Kidney tubule cell (primary cell): Measurements from ENCODE around the gene PRXL2C.
"Not testable (repeated sequence)": the region's sequence is repeated elsewhere in the genome, so short reads cannot be mapped to it uniquely, and the experiment has no call there.

Experiments
- DNase-seq: peaks from one replicate; pipeline ENCODE4 v3.0.0-alpha.2; 2018; ENCODE audit warnings: low spot score

Gene PRXL2C

DNA sequence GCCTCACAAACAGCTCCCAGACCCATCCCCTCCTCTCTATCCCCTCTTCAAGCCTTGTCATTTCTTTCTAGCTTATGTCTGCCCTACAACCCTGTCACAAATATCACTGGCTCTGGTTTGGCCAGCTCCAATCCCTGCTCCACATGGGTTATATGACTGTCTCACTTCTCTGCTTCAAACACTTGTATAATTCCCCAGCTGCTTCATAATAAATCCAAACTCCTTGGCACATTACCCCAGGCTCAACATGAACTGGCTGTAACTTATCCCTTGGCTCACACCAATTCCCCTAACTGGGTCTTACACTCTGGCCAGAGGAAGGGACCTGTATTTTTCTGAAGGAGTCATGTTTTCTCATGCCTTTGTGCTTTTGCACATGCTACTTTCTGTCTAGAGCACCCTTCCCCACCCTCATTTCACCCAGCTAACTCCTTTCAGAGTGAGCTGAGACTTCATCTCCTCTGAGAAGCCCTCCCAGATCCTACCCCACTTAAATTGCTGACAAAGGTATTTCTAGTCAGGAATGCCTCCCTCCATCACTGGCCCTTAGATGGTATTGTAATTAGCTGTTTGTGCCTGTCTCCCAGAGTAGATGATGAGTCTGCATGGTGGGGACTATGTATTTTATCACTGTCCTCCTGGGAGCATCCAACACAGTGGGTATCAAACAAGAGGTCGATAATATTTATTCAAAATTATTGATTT is 5.3 kb downstream of the PRXL2C start:
- no peak for DNase-seq

DNA sequence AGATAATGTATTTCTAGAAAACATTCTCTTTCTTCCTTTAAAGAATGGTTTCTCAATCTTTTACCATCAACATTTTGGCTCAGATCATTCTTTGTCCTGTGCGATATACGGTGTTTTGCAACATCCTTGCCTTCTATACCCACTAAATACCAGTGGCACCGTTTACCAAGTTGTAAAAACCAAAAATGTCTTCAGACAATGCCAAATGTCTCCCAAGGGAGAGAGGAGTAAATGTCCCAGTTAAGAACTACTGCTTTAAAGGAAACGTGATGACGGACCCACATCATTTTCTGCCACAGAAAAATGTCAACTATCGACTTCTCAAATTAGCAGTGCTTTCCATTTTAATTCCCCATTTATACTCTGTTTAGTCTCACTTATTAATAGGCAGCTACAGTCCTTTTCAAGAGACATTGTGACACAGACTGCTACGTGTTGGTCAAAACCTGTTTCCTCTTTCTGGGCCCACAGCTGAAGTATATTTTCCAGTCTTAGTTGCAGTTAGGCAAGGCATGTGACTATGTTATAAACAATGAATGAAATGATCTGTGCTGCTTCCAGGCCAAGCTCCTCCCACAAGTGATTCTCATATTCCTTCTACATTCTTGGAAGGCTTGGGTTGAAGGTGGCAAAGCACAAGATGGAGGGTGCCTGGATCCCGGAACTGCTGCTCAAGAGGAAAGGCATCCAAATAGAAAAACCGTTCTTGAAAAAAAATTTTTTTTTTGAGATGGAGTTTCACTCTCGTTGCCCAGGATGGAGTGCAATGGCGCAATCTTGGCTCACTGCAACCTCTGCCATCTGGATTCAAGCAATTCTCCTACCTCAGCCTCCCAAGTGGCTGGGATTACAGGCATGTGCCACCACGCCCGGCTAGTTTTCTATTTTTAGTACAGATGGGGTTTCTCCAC is 8.8 kb downstream of the PRXL2C start:
- DNase-seq = no peak

DNA sequence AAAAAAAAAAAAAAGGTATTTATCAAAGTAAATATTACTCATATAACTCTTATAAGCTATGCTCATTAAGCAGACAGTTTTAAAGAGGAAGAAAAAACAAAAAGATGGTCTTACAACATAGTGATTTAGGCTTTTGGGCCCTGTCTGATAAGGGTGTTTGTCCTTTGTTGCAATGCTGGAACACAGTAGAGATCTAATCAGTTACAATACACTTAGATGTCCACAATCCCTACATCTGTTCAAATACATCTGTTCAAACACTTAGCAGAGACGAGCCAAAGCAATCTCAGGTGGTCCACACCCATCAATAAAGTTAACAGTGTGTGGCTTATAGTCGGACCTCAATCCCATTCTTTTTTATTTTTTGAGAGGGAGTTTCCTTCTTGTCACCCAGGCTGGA is 11.0 kb downstream of the PRXL2C start:
- no peak for DNase-seq

DNA sequence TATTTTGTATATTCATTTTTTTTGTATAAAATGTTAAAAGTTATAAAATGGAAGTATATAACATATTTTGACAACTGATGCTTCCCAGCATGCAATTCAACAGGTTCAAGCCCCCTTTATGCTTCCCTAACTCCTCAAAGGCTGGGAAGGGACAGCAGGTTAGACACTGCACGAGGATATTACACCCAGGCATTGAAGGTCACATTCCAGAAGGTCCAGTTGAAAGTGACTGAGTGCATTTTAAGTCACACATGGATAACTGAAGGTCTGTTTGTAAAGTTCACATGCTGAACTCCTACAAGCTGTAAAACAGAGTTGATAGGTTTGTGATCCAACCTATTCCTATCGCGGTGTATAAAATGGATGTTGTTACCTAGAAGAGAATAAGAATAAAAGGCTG is 13.6 kb downstream of the PRXL2C start:
- no peak for DNase-seq

DNA sequence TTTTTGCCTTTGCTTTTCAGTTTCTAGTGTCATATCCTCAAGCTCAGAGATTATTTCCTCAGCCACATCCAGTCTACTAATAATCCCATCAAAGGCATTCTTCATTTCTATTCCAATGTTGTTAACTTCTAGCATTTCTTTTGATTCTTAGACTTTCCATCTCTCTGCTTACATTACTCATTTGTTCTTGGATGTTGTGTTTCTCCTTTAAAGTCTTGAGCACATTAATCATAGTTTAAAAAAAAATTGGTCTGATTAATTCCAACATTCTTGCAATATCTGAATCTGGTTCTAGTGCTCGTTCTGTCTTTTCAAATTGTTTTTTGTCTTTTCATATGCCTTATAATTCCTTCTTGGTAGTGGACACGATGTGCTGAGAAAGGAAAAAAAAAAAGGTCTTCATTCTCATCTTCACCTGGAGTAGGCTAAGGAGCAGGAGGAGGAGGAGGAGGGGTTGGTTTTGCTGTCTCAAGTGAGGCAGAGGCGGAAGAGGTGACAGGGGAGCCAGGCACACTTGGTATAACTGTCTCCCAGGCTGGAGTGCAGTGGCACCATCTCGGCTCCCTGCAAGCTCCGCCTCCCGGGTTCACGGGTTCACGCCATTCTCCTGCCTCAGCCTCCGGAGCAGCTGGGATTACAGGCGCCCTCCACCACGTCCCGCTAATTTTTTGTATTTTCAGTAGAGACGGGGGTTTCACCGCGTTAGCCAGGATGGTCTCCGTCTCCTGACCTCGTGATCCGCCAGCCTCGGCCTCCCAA is 16.3 kb downstream of the PRXL2C start:
- DNase-seq = no peak

DNA sequence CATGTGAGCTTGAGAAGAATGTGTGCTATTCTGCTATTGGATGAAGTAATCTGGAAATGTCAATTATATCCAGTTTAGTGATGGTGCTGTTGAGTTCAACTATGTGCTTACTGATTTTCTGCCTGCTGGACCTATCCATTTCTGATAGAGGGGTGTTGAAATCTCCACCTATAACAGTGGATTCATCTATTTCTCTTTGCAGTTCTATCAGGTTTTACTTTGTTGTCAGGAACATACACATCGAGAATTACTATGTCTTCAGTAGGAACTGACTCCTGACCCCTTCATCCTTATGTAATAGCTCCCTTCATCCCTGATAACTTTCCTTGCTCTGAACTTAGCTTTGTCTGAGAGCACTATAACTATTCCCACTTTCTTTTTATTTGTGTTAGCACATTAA is 18.7 kb downstream of the PRXL2C start:
- no peak for DNase-seq

DNA sequence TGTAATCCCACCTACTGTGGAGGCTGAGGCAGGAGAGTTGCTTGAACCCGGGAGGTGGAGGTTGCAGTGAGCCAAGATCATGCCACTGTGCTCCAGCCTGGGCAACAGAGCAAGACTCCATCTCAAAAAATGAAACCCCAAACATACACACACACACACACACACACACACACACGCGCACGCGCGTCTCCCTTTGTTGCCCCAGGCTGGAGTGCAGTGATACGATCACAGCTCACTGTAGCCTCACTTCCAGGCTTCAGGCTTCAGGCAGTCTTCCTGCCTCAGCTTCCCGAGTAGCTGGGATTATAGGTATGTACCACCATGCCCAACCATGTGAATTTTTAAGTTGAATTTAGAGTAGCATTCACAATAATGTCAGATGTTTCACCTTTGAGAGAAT is 21.5 kb downstream of the PRXL2C start:
- not testable (repeated sequence) for DNase-seq

DNA sequence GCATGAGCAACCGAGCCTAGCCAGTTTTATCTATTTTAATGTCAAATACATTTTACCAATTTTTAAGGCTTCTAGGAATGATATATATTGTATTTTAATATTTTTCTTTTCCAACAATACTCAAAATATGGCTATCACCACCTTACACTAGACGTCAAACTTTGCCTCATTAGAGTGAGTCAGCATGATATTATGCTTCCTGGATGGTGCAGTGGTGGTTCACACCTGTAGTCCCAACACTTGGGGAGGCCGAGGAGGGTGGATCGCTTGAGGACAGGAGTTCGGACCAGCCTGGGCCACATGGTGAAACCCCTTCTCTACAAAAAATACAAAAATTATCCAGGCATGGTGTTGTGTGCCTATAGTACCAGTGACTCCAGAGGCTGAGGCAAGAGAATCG is 28.2 kb downstream of the PRXL2C start:
- DNase-seq = no peak

DNA sequence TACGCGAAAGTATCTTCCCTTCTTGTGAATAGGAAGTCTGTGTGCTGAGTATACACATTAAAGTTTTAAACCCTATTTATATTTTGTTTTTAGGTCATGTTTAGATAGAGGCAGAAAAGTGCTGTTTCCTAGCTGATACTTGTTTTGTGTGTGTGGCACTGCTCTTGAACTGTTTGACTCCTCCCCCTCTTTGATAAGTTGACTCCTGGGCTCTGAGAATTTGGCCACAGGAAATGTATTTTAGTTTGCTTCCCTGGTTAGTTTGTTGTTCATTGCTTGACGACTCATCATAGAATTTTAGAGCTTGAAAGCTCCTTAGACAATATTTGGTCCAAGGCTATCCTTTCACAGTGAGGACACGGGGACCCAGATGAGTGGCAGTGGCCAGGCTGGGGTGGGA is 33.5 kb downstream of the PRXL2C start:
- no peak for DNase-seq

DNA sequence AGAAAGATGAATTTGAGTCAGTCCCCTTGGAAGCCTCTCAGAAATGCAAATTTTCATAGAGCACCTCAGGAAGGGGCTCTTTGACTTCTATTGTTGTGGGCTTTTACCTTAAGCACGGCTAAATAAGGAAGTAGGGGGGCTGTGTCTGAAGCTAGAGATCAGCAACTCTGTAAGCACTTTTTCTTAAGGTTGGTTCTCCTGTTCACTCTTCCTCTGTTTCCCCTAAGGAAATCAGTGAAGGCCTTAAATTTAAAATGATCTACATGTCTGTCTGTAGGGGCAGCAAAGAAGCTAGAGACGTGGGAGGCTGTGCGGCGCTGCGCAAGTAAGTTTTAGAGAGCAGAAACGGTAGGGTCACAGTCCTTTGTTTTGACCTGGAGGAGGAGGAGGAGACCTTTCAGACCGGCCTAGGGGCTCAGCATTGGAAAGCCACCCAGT is 34.3 kb downstream of the PRXL2C start:
- no peak for DNase-seq

DNA sequence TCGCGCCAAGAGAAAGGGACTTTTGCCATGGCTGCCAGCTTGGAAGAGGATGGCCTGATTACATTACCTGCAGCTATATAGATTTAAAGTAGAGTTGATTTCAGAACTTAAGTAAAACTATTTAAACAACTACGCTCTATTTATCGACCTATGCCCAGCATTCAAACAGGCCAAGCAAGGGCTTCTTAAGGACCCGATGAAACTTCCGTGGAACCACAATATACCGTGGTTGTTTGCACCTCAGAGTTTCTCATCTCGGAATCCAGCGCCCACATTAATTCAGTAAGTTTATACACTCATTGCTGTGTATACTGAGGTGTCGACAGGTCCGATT is 35.0 kb downstream of the PRXL2C start:
- no peak for DNase-seq

DNA sequence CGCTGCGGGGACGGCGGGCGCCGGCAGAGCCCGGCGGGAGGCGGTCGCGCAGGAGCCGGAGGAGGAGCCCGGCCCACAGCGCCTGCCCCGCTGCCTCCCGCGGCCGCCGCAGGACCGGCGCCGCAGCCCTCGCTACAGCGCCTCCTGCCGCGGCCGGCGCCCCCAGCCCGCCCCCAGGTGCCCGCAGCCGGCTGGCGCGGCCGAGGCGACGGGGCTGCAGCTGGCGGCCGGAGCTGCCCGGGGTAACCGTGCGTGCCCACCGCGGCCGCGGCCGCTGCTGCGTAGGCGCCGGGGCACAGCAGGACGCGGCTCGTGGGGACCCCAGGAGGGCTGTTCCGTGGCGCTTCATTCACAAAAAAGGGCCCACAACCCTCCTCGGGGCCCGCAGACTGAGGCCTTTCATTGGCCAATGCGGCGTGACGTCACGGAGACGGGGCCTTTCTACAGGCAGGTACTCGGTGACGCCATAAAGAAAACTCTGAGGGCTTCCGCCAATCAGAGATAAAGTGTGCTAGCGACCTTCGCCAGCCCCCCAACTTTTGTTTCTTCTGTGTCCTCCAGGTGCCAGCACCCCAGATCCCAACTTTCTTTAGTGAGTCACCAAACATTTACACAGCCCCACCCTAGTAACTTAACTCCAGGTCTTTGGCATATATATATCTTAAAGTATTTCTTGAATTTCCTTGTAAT is 35.5 kb downstream of the PRXL2C start, which contains the start of gene CDC14B:
CDC14B (minus strand) TSS at position 353 of the 690 bp plus-strand sequence. CDS start 465 bp downstream, outside the sequence.
- DNase-seq = peak; percentile 92

DNA sequence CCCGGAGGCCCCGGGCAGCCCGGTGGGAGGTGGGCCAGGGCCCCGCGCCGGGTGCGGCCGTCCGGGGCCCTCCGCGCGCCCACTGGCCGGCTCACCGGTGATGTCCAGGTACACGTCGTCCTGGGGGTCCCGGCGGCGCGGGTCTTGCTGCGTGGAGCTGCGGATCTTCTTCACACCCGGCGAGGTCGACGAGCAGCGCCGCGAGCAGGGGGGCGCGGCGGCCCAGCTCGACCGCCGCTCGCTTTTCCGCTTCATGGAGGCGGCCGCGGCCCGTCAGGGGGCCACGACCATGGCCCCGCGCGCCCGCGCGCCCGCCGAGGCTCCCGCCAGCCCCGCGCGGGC is 36.0 kb downstream of the PRXL2C start:
- no peak for DNase-seq

DNA sequence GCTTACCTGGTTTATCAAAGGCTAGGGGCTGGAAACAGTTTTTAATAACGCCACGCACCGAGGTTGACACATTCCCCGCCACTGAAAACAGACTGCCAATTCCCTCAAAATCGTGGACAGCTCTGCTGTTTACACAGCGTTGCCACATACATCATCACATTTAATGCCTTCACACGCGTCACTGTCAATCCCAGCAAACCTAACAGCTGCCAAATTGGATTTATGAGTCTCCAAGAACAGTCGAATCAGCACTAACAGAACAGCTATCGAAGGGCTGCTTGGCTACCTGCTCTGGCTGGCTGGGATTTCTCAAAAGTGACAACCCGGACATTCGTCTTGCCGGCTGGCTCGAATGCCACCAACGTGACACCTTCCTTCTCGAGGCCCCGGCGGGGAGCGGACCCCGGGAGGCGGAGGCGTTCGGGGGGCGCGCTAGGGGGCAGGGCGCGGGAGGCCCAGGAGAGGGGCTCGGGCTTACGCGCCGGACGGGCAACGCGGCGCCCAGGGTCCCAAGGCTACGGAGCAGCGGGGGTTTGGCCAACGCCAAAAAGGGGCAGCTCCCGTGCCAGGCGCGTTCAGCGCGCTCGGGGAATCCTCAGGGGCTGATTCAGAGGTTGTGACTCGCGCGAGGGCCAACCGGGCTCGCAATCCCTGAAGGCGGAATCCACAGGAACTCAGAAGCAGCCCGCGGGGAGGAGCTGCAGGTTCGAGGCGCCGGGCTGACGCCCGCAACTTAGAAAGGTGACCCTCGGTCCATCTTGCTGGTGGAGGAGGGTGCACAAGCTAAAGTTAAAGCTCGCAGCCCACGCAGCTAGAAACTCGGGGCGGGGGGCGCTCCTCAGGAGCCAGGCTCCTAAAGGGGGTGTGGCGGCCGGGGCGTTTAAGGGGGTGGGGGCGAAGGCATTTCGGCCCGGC is 36.7 kb downstream of the PRXL2C start:
- peak; percentile 71 for DNase-seq

DNA sequence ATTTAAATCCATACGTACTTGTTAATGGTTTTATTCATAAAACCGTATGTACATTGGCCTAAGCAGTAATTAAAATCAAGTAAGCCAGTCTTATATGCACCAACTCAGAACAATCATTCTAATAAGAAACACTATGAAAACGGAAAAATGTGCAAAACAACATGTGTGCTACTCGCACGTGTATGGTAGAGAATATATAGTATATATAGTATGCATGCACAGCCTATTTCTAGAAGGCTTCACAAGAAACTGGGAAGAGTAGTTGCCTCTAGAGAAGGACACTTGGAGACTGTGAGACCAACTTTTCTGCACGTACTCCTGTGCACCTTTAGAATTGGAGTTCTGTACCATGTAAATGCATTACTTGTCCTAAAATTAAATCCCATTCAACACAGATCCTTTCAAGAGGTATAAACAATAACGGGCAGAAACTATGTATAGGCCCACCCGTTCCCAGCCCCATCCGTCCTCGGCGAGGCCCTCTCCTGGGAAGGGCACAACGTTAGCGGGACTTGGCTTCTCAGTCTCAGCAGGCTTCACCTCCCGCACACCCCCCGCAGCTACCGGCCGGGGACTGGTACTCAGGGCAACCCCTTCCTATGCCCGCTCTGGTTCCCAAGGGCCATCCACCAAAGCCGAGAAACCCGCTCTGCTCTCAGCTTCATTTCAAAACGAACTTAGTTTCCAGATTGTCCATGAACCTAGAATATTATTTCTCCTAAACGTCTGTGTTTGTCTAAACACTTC is 37.5 kb downstream of the PRXL2C start:
- no peak for DNase-seq

DNA sequence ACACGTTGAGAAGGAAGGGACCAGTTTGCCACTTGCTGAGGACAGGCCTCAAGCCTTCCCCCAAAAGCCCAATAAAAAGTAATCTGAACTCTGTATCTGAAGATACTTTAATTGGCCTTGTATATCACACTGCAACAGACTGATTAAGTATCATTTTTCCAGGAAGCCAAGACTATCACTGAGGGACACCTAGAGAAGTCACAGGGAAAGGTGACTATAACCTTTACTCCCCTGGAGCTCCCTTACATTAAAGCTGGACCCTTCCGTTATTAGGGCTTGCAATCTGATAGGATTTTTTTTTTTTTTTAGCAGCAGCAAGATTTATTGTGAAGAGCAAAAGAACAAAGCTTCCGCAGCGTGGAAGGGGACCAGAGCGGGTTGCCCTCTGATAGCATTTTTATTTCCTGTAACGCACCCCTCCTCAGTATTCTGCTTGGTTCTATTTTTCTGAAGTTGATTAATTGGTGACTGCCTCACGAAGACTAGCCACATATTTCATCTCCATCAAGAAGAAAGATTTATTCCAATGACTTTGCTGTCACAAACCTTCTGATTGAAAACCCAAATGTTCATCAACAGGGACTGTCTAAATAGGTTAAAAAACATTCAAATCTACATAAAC is 38.2 kb downstream of the PRXL2C start:
- no peak for DNase-seq

DNA sequence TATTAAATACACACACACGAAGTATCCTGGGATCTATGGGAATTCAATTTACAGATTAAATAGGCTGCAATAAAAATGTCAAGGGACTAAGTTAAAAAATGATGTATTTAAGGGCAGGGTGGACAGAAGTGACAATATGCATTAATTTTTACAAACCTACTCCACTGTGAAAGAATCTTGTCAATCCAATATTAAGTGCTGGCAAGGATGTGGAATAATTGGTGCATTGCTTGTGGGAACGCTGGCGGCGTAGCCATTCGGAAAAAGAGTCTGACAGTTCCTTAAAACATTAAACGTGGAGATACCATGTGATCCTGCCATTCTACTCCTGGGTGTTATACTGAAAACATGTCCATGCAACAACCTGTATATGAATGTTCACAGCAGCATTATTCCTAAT is 39.7 kb downstream of the PRXL2C start:
- DNase-seq = no peak

DNA sequence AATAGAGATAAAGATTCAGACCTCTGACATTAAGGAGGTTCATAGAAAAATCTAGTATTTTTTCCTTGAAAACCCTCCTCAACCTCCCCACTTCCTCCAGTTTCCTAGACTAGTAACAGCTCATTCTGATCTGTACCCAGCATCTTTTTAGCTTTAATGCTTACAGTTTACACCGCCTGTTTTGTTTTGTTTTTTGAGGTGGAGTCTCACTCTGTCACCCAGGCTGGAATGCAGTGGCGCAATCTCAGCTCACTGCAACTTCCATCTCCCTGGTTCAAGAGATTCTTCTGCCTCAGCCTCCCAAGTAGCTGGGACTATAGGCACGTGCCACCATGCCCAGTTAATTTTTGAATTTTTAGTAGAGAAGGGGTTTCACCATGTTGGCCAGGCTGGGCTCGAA is 40.5 kb downstream of the PRXL2C start:
- DNase-seq = not testable (repeated sequence)

DNA sequence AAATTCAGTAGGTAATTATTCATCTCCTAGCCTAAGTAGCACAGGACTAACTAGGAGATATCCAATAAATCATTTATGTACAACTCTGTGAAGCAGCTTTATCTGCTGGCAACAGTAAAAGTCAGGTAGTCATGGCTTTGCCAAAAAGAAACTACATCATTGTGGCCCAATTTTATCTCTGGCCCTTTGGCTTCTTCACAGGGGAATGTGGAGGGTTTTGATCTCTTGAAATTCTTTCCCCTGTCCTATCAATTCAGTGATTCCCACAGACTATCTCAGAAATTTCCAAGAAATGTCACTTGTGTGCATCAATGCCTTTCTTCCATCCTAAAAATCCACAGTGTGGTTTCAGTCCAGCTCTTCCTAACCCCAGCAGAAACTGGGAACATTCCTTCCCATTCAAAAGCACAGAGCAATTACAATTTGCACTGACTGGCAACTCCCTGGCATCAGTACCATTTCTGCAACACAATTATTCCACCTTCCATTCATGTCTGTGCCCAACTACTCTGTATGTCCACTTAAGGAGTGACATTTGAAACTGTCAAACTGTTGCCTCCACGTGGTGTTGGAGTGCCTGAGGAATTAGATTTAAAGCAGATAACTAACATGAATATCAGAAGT is 42.0 kb downstream of the PRXL2C start:
- DNase-seq = no peak
